H1 (cell line): Measurements from ENCODE around the gene PRKCZ. TPM values are rescaled to one million over a fixed set of nuclear protein-coding genes. Genes with fewer than 3 reads are reported as not detected.

Source experiments
- CTCF ChIA-PET: fragments of 300-600 bp; sonication (Branson Sonifier 250); formaldehyde crosslinking; loops from one replicate; lab custom pipeline; 2021; ENCODE audit not compliant: partially characterized antibody; lab: Charles Lee
- POLR2A ChIA-PET: fragments of 300-600 bp; sonication (Branson Sonifier 250); formaldehyde crosslinking; loops from one replicate; lab custom pipeline; 2021; ENCODE audit warnings: inconsistent platforms; ENCODE audit not compliant: partially characterized antibody; lab: Charles Lee
- DNase-seq, 2 experiments: peaks; one replicate each; pipeline versions ENCODE4 v3.0.0 to v3.0.0-alpha.2; 2010 to 2022; ENCODE audit warnings: low spot score in 2 of 2, low read depth in 1 of 2, mixed read lengths in 1 of 2
- FAIRE-seq: peaks from 2 replicates; lab custom pipeline; 2011; peaks lifted over from hg19 to GRCh38; lab: Jason Lieb, UNC
- H2AFZ ChIP-seq: 2 replicates; pipeline ENCODE4 v1.8.1; 2012; ENCODE audit warnings: low read length, inconsistent platforms
- H2AK5ac ChIP-seq: 2 replicates; pipeline ENCODE4 v1.6.1; 2013; ENCODE audit warnings: low read depth, low read length
- H2BK120ac ChIP-seq: replicated peaks from 2 replicates; pipeline ENCODE3; 2013; ENCODE audit warnings: low read depth, low read length, inconsistent platforms
- H2BK12ac ChIP-seq: 2 replicates; pipeline ENCODE4 v1.6.1; 2013; ENCODE audit warnings: low read depth, low read length
- H2BK15ac ChIP-seq: 2 replicates; pipeline ENCODE4 v1.6.1; 2013; ENCODE audit warnings: low read length
- H2BK20ac ChIP-seq: 2 replicates; pipeline ENCODE4 v1.6.1; 2013; ENCODE audit warnings: low read length
- H2BK5ac ChIP-seq: 2 replicates; pipeline ENCODE4 v1.6.1; 2013; ENCODE audit warnings: low read depth, low read length
- H3K14ac ChIP-seq: 2 replicates; pipeline ENCODE4 v1.6.1; 2013; ENCODE audit warnings: inconsistent platforms; ENCODE audit not compliant: insufficient read length
- H3K18ac ChIP-seq: 2 replicates; pipeline ENCODE4 v1.6.1; 2013; ENCODE audit warnings: low read length; ENCODE audit errors: extremely low read depth
- H3K23ac ChIP-seq: 2 replicates; pipeline ENCODE4 v1.6.1; 2013; ENCODE audit warnings: inconsistent platforms; ENCODE audit not compliant: insufficient read length
- H3K23me2 ChIP-seq: 2 replicates; pipeline ENCODE4 v1.6.1; 2013; ENCODE audit warnings: low read depth, low read length
- H3K27ac ChIP-seq: 2 replicates; pipeline ENCODE4 v1.6.1; 2011; ENCODE audit warnings: low read depth, low read length, inconsistent platforms
- H3K27me3 ChIP-seq, 4 experiments: replicated peaks in 1 of 4; 1 replicate in 1 of 4; 2 replicates in 3 of 4; pipeline versions ENCODE4 v1.6.1 to v1.8.1; 2011 to 2013; ENCODE audit warnings: low read length in 3 of 4, mild to moderate bottlenecking in 3 of 4, inconsistent platforms in 2 of 4, mixed read lengths in 2 of 4, moderate library complexity in 1 of 4; ENCODE audit not compliant: control insufficient read depth in 3 of 4, insufficient read depth in 3 of 4; ENCODE audit errors: extremely low read depth in 1 of 4
- H3K36me3 ChIP-seq, 4 experiments: 2 replicates each; pipeline versions ENCODE4 v1.6.1 to v1.8.1; 2011 to 2013; ENCODE audit warnings: mild to moderate bottlenecking in 4 of 4, low read length in 3 of 4, moderate library complexity in 2 of 4, control low read depth in 1 of 4, inconsistent platforms in 1 of 4; ENCODE audit not compliant: insufficient read depth in 4 of 4, control insufficient read depth in 2 of 4
- H3K4ac ChIP-seq: replicated peaks from 2 replicates; pipeline ENCODE3; 2013; ENCODE audit warnings: low read length, low read depth, mixed read lengths, inconsistent platforms; ENCODE audit not compliant: insufficient read length
- H3K4me1 ChIP-seq, 4 experiments: replicated peaks in 1 of 4; 1 replicate in 1 of 4; 2 replicates in 3 of 4; pipeline versions ENCODE4 v1.6.1 to v1.8.1; 2011 to 2013; ENCODE audit warnings: low read length in 3 of 4, inconsistent platforms in 2 of 4, mixed read lengths in 1 of 4; ENCODE audit not compliant: insufficient read depth in 4 of 4, control insufficient read depth in 3 of 4
- H3K4me2 ChIP-seq, 2 experiments: 2 replicates each; pipeline versions ENCODE4 v1.6.1 to v1.8.1; 2011 to 2013; ENCODE audit warnings: low read depth in 2 of 2, low read length in 2 of 2, control low read depth in 1 of 2, inconsistent platforms in 1 of 2, mild to moderate bottlenecking in 1 of 2; ENCODE audit not compliant: insufficient read depth in 1 of 2
- H3K4me3 ChIP-seq, 4 experiments: fragments of 200-600, 300-600 bp in 1 of 4; sonication (generic), shearing (Covaris generic), sonication (Bioruptor Twin) in 1 of 4; 2 replicates each; pipeline versions ENCODE4 v1.5.1 to v1.8.1; 2011 to 2016; ENCODE audit warnings: low read length in 4 of 4, low read depth in 3 of 4, control low read depth in 2 of 4, inconsistent platforms in 2 of 4, mild to moderate bottlenecking in 2 of 4, mixed read lengths in 1 of 4, moderate library complexity in 1 of 4; ENCODE audit not compliant: insufficient read depth in 2 of 4; ENCODE audit errors: extremely low read depth in 1 of 4
- H3K56ac ChIP-seq: replicated peaks from 2 replicates; pipeline ENCODE3; 2013; ENCODE audit warnings: low read depth, mild to moderate bottlenecking, mixed read lengths, low read length, inconsistent platforms; ENCODE audit not compliant: insufficient read length
- H3K79me1 ChIP-seq: 2 replicates; pipeline ENCODE4 v1.6.1; 2013; ENCODE audit warnings: low read depth, low read length, control low read depth
- H3K79me2 ChIP-seq, 2 experiments: 2 replicates each; pipeline versions ENCODE4 v1.6.1 to v1.8.1; 2012 to 2013; ENCODE audit warnings: low read length in 2 of 2, mild to moderate bottlenecking in 2 of 2, inconsistent platforms in 1 of 2; ENCODE audit not compliant: insufficient read depth in 2 of 2, control insufficient read depth in 1 of 2
- H3K9ac ChIP-seq, 4 experiments: replicated peaks in 1 of 4; 1 replicate in 1 of 4; 2 replicates in 3 of 4; pipeline versions ENCODE4 v1.6.1 to v1.8.1; 2011 to 2013; ENCODE audit warnings: low read depth in 3 of 4, low read length in 3 of 4, control low read depth in 2 of 4, mild to moderate bottlenecking in 2 of 4, moderate library complexity in 2 of 4, inconsistent platforms in 1 of 4; ENCODE audit errors: extremely low read depth in 1 of 4
- H3K9me3 ChIP-seq, 2 experiments: 2 replicates each; pipeline versions ENCODE4 v1.6.1 to v1.8.1; 2012 to 2013; ENCODE audit warnings: mild to moderate bottlenecking in 2 of 2, moderate library complexity in 2 of 2, control low read depth in 1 of 2, inconsistent platforms in 1 of 2, low read depth in 1 of 2, low read length in 1 of 2, mixed read lengths in 1 of 2; ENCODE audit not compliant: insufficient read depth in 2 of 2
- H4K20me1 ChIP-seq, 2 experiments: replicated peaks in 1 of 2; 2 replicates each; pipeline versions ENCODE3 to v1.8.1; 2011 to 2013; ENCODE audit warnings: inconsistent platforms in 2 of 2, low read length in 2 of 2, mild to moderate bottlenecking in 1 of 2; ENCODE audit not compliant: insufficient read depth in 2 of 2, control insufficient read depth in 1 of 2
- H4K5ac ChIP-seq: 2 replicates; pipeline ENCODE4 v1.6.1; 2013; ENCODE audit warnings: low read length, low read depth, mixed read lengths, inconsistent platforms; ENCODE audit not compliant: insufficient read length
- H4K8ac ChIP-seq: 2 replicates; pipeline ENCODE4 v1.8.0; 2013; ENCODE audit warnings: mild to moderate bottlenecking, moderate library complexity, low read length, inconsistent platforms; ENCODE audit not compliant: insufficient read depth; ENCODE audit errors: extremely low read depth
- H4K91ac ChIP-seq: replicated peaks from 2 replicates; pipeline ENCODE3; 2013; ENCODE audit warnings: low read length, mixed read lengths, inconsistent platforms; ENCODE audit not compliant: insufficient read length
- BRCA1 ChIP-seq: IDR thresholded peaks from 2 replicates; pipeline ENCODE4 v1.6.1; 2012; ENCODE audit warnings: low read depth, low read length, improper control_type of control experiment
- CBX8 ChIP-seq: fragments of 300-800, 300-1000 bp; sonication (generic); IDR thresholded peaks from 2 replicates; pipeline ENCODE4 v1.7.1; 2016; ENCODE audit warnings: low read depth, low read length, borderline replicate concordance
- EGR1 ChIP-seq: IDR thresholded peaks from 2 replicates; pipeline ENCODE4 v1.6.1; 2011; ENCODE audit warnings: low read depth, low read length, borderline replicate concordance
- FOSL1 ChIP-seq: IDR thresholded peaks from 2 replicates; pipeline ENCODE4 v1.6.1; 2011; ENCODE audit warnings: mild to moderate bottlenecking, low read depth, low read length, moderate library complexity; ENCODE audit not compliant: insufficient read depth
- GTF2F1 ChIP-seq: IDR thresholded peaks from 2 replicates; pipeline ENCODE4 v1.6.1; 2012; ENCODE audit warnings: low read depth, low read length, improper control_type of control experiment, borderline replicate concordance
- JUND ChIP-seq: IDR thresholded peaks from 2 replicates; pipeline ENCODE4 v1.6.1; 2011; ENCODE audit warnings: mild to moderate bottlenecking, improper control_type of control experiment, low read length
- PHF8 ChIP-seq: fragments of 200-600 bp; sonication (generic); conservative IDR thresholded peaks from 2 replicates; pipeline ENCODE4 v1.7.1; 2012; ENCODE audit warnings: low read depth, mild to moderate bottlenecking, inconsistent platforms, low read length, moderate library complexity
- POU5F1 ChIP-seq: IDR thresholded peaks from 2 replicates; pipeline ENCODE4 v1.6.1; 2011; ENCODE audit warnings: low read depth, mild to moderate bottlenecking, low read length, moderate library complexity
- SIX5 ChIP-seq: IDR thresholded peaks from 2 replicates; pipeline ENCODE4 v1.6.1; 2011; ENCODE audit warnings: mild to moderate bottlenecking, low read depth, low read length
- SRF ChIP-seq: IDR thresholded peaks from 2 replicates; pipeline ENCODE4 v1.6.1; 2011; ENCODE audit warnings: mild to moderate bottlenecking, low read depth, low read length, moderate library complexity
- TCF12 ChIP-seq: IDR thresholded peaks from 2 replicates; pipeline ENCODE4 v1.6.1; 2011; ENCODE audit warnings: low read depth, mild to moderate bottlenecking, low read length
- YY1 ChIP-seq: IDR thresholded peaks from 2 replicates; pipeline ENCODE4 v1.6.1; 2011; ENCODE audit warnings: low read depth, mild to moderate bottlenecking, low read length
- WGBS, 2 experiments: shearing (Covaris generic) in 1 of 2; methylation state at CpG; one replicate each; pipeline versions ENCODE4 v1.1.6 to v1.1.7; 2013 to 2015; ENCODE audit warnings: low lambda C conversion rate in 2 of 2, mixed read lengths in 2 of 2, inconsistent platforms in 1 of 2, low coverage in 1 of 2, missing lambda C conversion rate in 1 of 2; ENCODE audit not compliant: insufficient replicate concordance in 2 of 2, insufficient coverage in 1 of 2, insufficient read length in 1 of 2; ENCODE audit errors: extremely low coverage in 1 of 2, missing lambda C conversion rate in 1 of 2; 5-methylcytosine and 5-hydroxymethylcytosine counted together
- polyA plus RNA-seq, 7 experiments: library from polyadenylated mRNA; depleted of rRNA in 3 of 7; stranded (reverse) in 5 of 7; unstranded in 2 of 7; fragments of >200 nt in 5 of 7; fragments of 200-250 nt in 2 of 7; gene quantifications; 1 replicate in 5 of 7; 2 replicates in 1 of 7; 4 replicates in 1 of 7; pipeline versions ENCODE4 v1.2.1 to v1.2.3, GENCODE V29; 2011 to 2013; ENCODE audit warnings: missing spikeins in 2 of 7, mixed read lengths in 2 of 7
- total RNA-seq: library from RNA; stranded (reverse); fragmentation: NEBNext Ultra II Directional; extraction: Animal tissue kit (Norgen Biotek cat#: 25700); gene quantifications from 2 replicates; pipeline ENCODE4 v1.2.1, GENCODE V29; 2021

The PRKCZ gene
- total and polyA plus RNA-seq, 2 of the 8 experiments (the other 6 are each of a cell fraction or from before 2014, with no cell fraction given) = 37.4 to 45.1 TPM

DNA sequence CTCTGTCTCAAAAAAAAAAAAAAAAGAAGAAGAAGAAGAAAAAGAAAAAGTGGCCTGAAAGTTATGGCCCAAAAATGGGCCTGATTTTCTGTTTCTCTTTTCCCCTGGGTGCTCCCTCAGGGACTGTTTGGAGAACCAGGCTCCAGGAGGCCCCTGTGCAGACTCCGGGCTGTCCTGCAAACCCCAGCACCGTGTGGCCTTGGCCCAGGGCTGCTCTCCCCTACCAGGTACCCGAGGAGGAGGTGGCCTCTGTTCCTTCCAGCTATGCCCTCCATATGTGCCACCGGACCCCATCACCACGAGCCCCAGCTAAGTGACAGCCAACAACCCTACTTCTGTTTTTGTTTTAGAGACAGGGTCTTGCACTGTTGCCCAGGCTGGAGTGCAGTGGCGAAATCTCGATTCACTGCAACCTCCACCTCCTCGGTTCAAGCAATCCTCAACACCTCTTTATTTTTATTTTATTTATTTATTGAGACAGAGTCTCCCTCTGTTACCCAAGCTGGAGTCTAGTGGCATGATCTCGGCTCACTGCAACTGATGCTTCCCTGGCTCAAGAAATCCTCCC lies 151.9 kb downstream of the PRKCZ start:
- no peak overlapping the region for H3K4me3 ChIP-seq
- H3K79me2 ChIP-seq = no peaks in the 10 kb centered on the region
- no peak overlapping the region for H2BK120ac ChIP-seq
- no peaks in the 10 kb centered on the region for H3K36me3 ChIP-seq
- H3K4me2 ChIP-seq = no peak overlapping the region
- ChIA-PET POLR2A (interaction anchor here (1.3 to 1.7 kb wide), 3 partner anchors 11 to 27 kb away, joined by 3 to 7 read pairs (median 6); no protein-coding TSS in a partner anchor), CTCF (interaction anchor here (0.7 to 2.9 kb wide), 8 partner anchors 28 to 258 kb away, joined by 3 to 11 read pairs (median 4); no protein-coding TSS in a partner anchor)
- no peak for TF ChIP-seq PHF8
- no peak for TF ChIP-seq YY1
- TF ChIP-seq GTF2F1 = no peak
- no peak for TF ChIP-seq FOSL1
- no peak for TF ChIP-seq EGR1
- no peak for TF ChIP-seq BRCA1
- no peak for TF ChIP-seq SRF
- TF ChIP-seq JUND = no peak
- TF ChIP-seq POU5F1 = no peak
- no peak for TF ChIP-seq CBX8
- TF ChIP-seq SIX5 = no peak
- no peak for TF ChIP-seq TCF12
- no peaks in the 10 kb centered on the region for H4K20me1 ChIP-seq
- H3K18ac ChIP-seq = no peak overlapping the region
- H3K79me1 ChIP-seq = no peaks in the 10 kb centered on the region; the same call in 1 of the 2 replicates
- H3K27me3 ChIP-seq = peaks cover 0 to 8% (median 6%) of the 10 kb centered on the region in 4 experiments; a peak in 4 of 7 replicates
- H2BK15ac ChIP-seq = no peak overlapping the region
- no peak overlapping the region for H4K91ac ChIP-seq
- no peak overlapping the region for H3K14ac ChIP-seq
- DNase-seq = no peak
- H2BK20ac ChIP-seq = no peak overlapping the region
- H3K56ac ChIP-seq = no peak overlapping the region
- peaks cover 3 to 16% (median 13%) of the 10 kb centered on the region in 4 experiments for H3K4me1 ChIP-seq
- no peak overlapping the region for H2BK5ac ChIP-seq
- H3K9ac ChIP-seq = no peak overlapping the region
- H3K27ac ChIP-seq = no peak overlapping the region
- H2AK5ac ChIP-seq = no peak overlapping the region
- H2AFZ ChIP-seq = no peak overlapping the region
- H3K23me2 ChIP-seq = peaks cover 6% of the 10 kb centered on the region
- FAIRE-seq = no peak
- H4K5ac ChIP-seq = no peak overlapping the region
- no peak overlapping the region for H3K23ac ChIP-seq
- H3K9me3 ChIP-seq = no peaks in the 10 kb centered on the region
- WGBS, 2 experiments = 91% methylated on average over 9 of the region's 9 CpGs; no CpG with 5 or more reads in 1 of the 2 experiments
- H2BK12ac ChIP-seq = 0 out of 2 replicates have a peak overlapping the region, but pooled peaks have one; percentile 2
- H3K4ac ChIP-seq = no peak overlapping the region
- no peak overlapping the region for H4K8ac ChIP-seq
